ENCODE measurements around the gene LYRM1.
"Not testable (repeated sequence)": the region's sequence is repeated elsewhere in the genome, so short reads cannot be mapped to it uniquely, and the experiment has no call there.

Gene LYRM1

GRCh38 chr16:20969386-20969785 is 68.8 kb downstream of the LYRM1 start:
- Histone ChIP-seq H3K4me3 (no peak overlapping the region), H3K27ac (no peak overlapping the region)
- TF ChIP-seq CTCF (IDR thresholded peaks at IDR 0.05) = no peak
- DNase-seq (ENCODE audit: low spot score) = no peak

- no peak for TF ChIP-seq CTCF (IDR thresholded peaks at IDR 0.05)
- Histone ChIP-seq H3K4me3 (no peak overlapping the region), H3K27ac (no peak overlapping the region)
- DNase-seq (ENCODE audit: low spot score) = no peak
These were observed 70.8 kb downstream of the LYRM1 start for GRCh38 chr16:20971401-20971800.

- not testable (repeated sequence) for H3K4me3 ChIP-seq; DNase-seq (ENCODE audit: low spot score); H3K27ac ChIP-seq
These were observed 72.6 kb downstream of the LYRM1 start for GRCh38 chr16:20973201-20973600.

All from coronary artery (tissue), 2 donors.